Mammary epithelial cell (primary cell): ENCODE measurements around the gene DPP3.

ENCODE experiments used
- CTCF ChIP-seq, 2 donors: IDR thresholded peaks in 1 of 2; conservative IDR thresholded peaks in 1 of 2; 2 replicates each; pipeline ENCODE4 v1.5.1; 2011 to 2012; ENCODE audit warnings: inconsistent platforms in 2 of 2, low read length in 2 of 2, mild to moderate bottlenecking in 2 of 2, control low read depth in 1 of 2, low read depth in 1 of 2; ENCODE audit not compliant: insufficient read depth in 1 of 2; ENCODE audit errors: extremely low read depth in 1 of 2
- EZH2 ChIP-seq: IDR thresholded peaks from 2 replicates; pipeline ENCODE4 v1.6.1; 2012; ENCODE audit warnings: low read length, inconsistent platforms, borderline replicate concordance

DNA sequence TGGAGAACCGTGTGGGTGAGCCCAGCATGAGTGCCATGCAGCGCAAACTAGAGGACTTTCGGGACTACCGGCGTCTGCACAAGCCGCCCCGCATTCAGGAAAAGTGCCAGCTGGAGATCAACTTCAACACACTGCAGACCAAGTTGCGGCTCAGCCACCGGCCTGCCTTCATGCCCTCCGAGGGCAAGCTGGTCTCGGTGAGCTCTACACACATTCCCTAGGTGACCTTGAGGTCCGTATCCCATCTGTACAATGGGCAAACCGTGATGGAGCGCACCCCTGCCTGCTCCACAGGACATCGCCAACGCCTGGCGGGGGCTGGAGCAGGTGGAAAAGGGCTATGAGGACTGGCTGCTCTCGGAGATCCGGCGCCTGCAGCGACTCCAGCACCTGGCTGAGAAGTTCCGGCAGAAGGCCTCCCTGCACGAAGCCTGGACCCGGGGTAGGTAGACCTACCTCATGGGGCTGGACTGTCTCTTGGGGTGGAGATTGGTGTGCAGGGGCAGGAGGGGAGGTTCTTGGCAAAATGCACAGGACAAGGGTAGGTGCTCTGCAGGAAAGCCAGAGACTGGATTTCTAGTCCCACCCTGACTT lies 77.6 kb downstream of the DPP3 start:
- no peak for TF ChIP-seq CTCF (conservative IDR thresholded peaks at IDR 0.05 in 1 of 2, IDR thresholded peaks at IDR 0.05 in 1 of 2; ENCODE audit: extremely low read depth in 1 of 2, insufficient read depth in 1 of 2, low read depth in 1 of 2, low read length in 2 of 2)
- no peak for TF ChIP-seq EZH2
